GM18502 (cell line): ENCODE results near the gene PIK3C2G.

Source experiments
- ATAC-seq: cut with Tn5 transposase; IDR thresholded peaks from one replicate; pipeline ENCODE4 v1.9.1; 2021; ENCODE audit warnings: mild to moderate bottlenecking; ENCODE audit not compliant: unreplicated experiment, poor library complexity

PIK3C2G gene

GRCh38 chr12:18327036-18327435, 65.7 kb downstream of the PIK3C2G start:
- no peak for ATAC-seq

GRCh38 chr12:18332173-18332572, 70.9 kb downstream of the PIK3C2G start:
- ATAC-seq = no peak

- no peak for ATAC-seq
Observed at GRCh38 chr12:18339633-18340032, 78.3 kb downstream of the PIK3C2G start.

- no peak for ATAC-seq
Observed at GRCh38 chr12:18340186-18340585, 78.9 kb downstream of the PIK3C2G start.

- no peak for ATAC-seq
Observed at GRCh38 chr12:18340786-18341185, 79.5 kb downstream of the PIK3C2G start.

GRCh38 chr12:18343708-18344107, 82.4 kb downstream of the PIK3C2G start:
- no peak for ATAC-seq

GRCh38 chr12:18345021-18345735, 83.9 kb downstream of the PIK3C2G start:
- no peak for ATAC-seq

- ATAC-seq = no peak
Observed at GRCh38 chr12:18352312-18352711, 91.0 kb downstream of the PIK3C2G start.

GRCh38 chr12:18355429-18355828, 94.1 kb downstream of the PIK3C2G start:
- ATAC-seq = no peak

GRCh38 chr12:18358077-18358476, 96.8 kb downstream of the PIK3C2G start:
- no peak for ATAC-seq

GRCh38 chr12:18358930-18359329, 97.6 kb downstream of the PIK3C2G start:
- ATAC-seq = no peak

GRCh38 chr12:18361433-18361832, 100.1 kb downstream of the PIK3C2G start:
- no peak for ATAC-seq

- ATAC-seq = no peak
Observed at GRCh38 chr12:18363321-18363720, 102.0 kb downstream of the PIK3C2G start.

- no peak for ATAC-seq
Observed at GRCh38 chr12:18368594-18368993, 107.3 kb downstream of the PIK3C2G start.

GRCh38 chr12:18373181-18373580, 111.9 kb downstream of the PIK3C2G start:
- ATAC-seq = no peak

- ATAC-seq = no peak
Observed at GRCh38 chr12:18375131-18375530, 113.8 kb downstream of the PIK3C2G start.

- ATAC-seq = no peak
Observed at GRCh38 chr12:18375583-18375982, 114.3 kb downstream of the PIK3C2G start.

GRCh38 chr12:18382236-18382885, 121.0 kb downstream of the PIK3C2G start:
- ATAC-seq = no peak

GRCh38 chr12:18383203-18383602, 121.9 kb downstream of the PIK3C2G start:
- ATAC-seq = no peak

- ATAC-seq = no peak
Observed at GRCh38 chr12:18387706-18388105, 126.4 kb downstream of the PIK3C2G start.

- ATAC-seq = no peak
Observed at GRCh38 chr12:18389820-18390219, 128.5 kb downstream of the PIK3C2G start.

GRCh38 chr12:18391151-18391550, 129.8 kb downstream of the PIK3C2G start:
- ATAC-seq = no peak
